CD4-positive, CD25-positive, alpha-beta regulatory T cell (primary cell): ENCODE measurements around the gene TMEM154. TPM values are rescaled to one million over a fixed set of nuclear protein-coding genes. Genes with fewer than 3 reads are reported as not detected.
A peak's percentile ranks its signal among the peaks of the same experiment; 100 is the strongest.

Experiments
- ATAC-seq, 2 donors: fragments of 150-1000 bp; cut with Tn5 transposase; one replicate each; pipeline ENCODE4 v1.10.0; 2021; ENCODE audit warnings: low read depth in 2 of 2, moderate number of reproducible peaks in 2 of 2, moderate library complexity in 1 of 2
- DNase-seq, 3 donors: peaks; one replicate each; pipeline versions ENCODE4 v3.0.0 to v3.0.0-alpha.2; 2012 to 2022; ENCODE audit warnings: mixed read lengths in 1 of 3
- H3K27ac ChIP-seq: one replicate; pipeline ENCODE4 v1.7.0; 2013; ENCODE audit warnings: mild to moderate bottlenecking, low read length; ENCODE audit not compliant: insufficient read depth, poor library complexity, severe bottlenecking
- H3K27me3 ChIP-seq: one replicate; pipeline ENCODE4 v1.7.0; 2013; ENCODE audit warnings: low read length; ENCODE audit not compliant: control insufficient read depth, insufficient read depth
- H3K36me3 ChIP-seq: one replicate; pipeline ENCODE4 v1.7.0; 2013; ENCODE audit warnings: mild to moderate bottlenecking, low read length, moderate library complexity; ENCODE audit not compliant: control insufficient read depth, insufficient read depth
- H3K4me1 ChIP-seq: 2 replicates; pipeline ENCODE4 v1.7.0; 2013; ENCODE audit warnings: mild to moderate bottlenecking, low read length; ENCODE audit not compliant: insufficient read depth, control insufficient read depth, poor library complexity, severe bottlenecking
- H3K4me3 ChIP-seq: one replicate; pipeline ENCODE4 v1.7.0; 2013; ENCODE audit warnings: low read depth, mild to moderate bottlenecking, low read length, moderate library complexity
- H3K9me3 ChIP-seq, 2 experiments: 1 replicate in 1 of 2; 2 replicates in 1 of 2; pipeline ENCODE4 v1.7.0; 2013; ENCODE audit warnings: low read length in 2 of 2, mild to moderate bottlenecking in 1 of 2, moderate library complexity in 1 of 2; ENCODE audit not compliant: control insufficient read depth in 2 of 2
- H3K27ac Mint-ChIP-seq, 3 donors: one replicate each; pipeline ENCODE4 v1.8.0; 2020 to 2022; ENCODE audit warnings: mild to moderate bottlenecking in 3 of 3, mixed read lengths in 3 of 3, moderate library complexity in 2 of 3
- H3K27me3 Mint-ChIP-seq: one replicate; pipeline ENCODE4 v1.8.0; 2022; ENCODE audit warnings: mild to moderate bottlenecking, mixed read lengths
- H3K36me3 Mint-ChIP-seq: one replicate; pipeline ENCODE4 v1.8.0; 2020; ENCODE audit warnings: mixed read lengths
- H3K4me1 Mint-ChIP-seq, 4 donors: one replicate each; pipeline ENCODE4 v1.8.0; 2020 to 2022; ENCODE audit warnings: mixed read lengths in 4 of 4, mild to moderate bottlenecking in 1 of 4
- H3K4me3 Mint-ChIP-seq, 4 donors: one replicate each; pipeline ENCODE4 v1.8.0; 2020 to 2022; ENCODE audit warnings: mild to moderate bottlenecking in 4 of 4, mixed read lengths in 4 of 4, moderate library complexity in 3 of 4
- H3K9me3 Mint-ChIP-seq, 7 donors: one replicate each; pipeline ENCODE4 v1.8.0; 2020 to 2022; ENCODE audit warnings: mixed read lengths in 7 of 7, mild to moderate bottlenecking in 3 of 7, moderate library complexity in 2 of 7
- polyA plus RNA-seq, 4 donors: library from polyadenylated mRNA; unstranded; fragments of 300-500 nt; fragmentation: Illumina TruSeq; gene quantifications; one replicate each; pipeline ENCODE4 v1.2.3, GENCODE V29; 2021
- total RNA-seq: library from RNA; stranded (reverse); gene quantifications from one replicate; pipeline ENCODE4 v1.2.3, GENCODE V29; 2022

Gene TMEM154
- total and polyA plus RNA-seq, 5 donors from 2014 or later: 36.3 to 62.4 (median 55.2) TPM

- peaks cover 3% of the 10 kb centered on the region for H3K36me3 Mint-ChIP-seq
- H3K27me3 Mint-ChIP-seq: peaks cover 4% of the 10 kb centered on the region
- peaks cover 0 to 2% (median 0%) of the 10 kb centered on the region in 7 donors for H3K9me3 Mint-ChIP-seq
- H3K4me3 Mint-ChIP-seq: no peak overlapping the region
- no peak for DNase-seq
- Histone ChIP-seq H3K27ac (no peak overlapping the region), H3K27me3 (no peaks in the 10 kb centered on the region), H3K9me3 (no peaks in the 10 kb centered on the region), H3K36me3 (no peaks in the 10 kb centered on the region), H3K4me1 (no peaks in the 10 kb centered on the region), H3K4me3 (no peak overlapping the region)
- no peak overlapping the region for H3K27ac Mint-ChIP-seq
- no peak for ATAC-seq
- H3K4me1 Mint-ChIP-seq: peaks cover 0 to 4% (median 0%) of the 10 kb centered on the region in 4 donors
Measured at GRCh38 chr4:152618971-152619370, 60.8 kb downstream of the TMEM154 start.

DNA sequence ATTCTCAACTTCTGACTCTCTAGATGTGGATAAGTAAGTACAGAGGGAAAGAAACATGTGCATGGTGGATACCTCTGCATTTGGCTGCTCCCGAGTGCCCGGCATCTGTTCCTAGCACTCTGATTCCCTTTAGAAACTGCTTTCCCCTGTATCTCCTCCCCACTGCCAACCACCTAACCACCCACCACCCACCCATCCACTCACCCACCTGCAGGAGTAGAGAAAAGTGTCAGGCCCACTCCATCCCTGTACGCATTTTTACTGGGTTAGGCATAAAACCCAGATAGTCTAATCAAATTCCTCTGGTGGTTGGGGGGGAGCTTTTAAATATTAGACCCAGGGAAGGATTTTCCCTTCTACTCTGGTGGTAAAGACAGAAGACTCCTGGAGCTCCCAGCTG, 63.0 kb downstream of the TMEM154 start:
- peaks cover 3% of the 10 kb centered on the region for H3K36me3 Mint-ChIP-seq
- no peaks in the 10 kb centered on the region for H3K4me1 ChIP-seq

DNA sequence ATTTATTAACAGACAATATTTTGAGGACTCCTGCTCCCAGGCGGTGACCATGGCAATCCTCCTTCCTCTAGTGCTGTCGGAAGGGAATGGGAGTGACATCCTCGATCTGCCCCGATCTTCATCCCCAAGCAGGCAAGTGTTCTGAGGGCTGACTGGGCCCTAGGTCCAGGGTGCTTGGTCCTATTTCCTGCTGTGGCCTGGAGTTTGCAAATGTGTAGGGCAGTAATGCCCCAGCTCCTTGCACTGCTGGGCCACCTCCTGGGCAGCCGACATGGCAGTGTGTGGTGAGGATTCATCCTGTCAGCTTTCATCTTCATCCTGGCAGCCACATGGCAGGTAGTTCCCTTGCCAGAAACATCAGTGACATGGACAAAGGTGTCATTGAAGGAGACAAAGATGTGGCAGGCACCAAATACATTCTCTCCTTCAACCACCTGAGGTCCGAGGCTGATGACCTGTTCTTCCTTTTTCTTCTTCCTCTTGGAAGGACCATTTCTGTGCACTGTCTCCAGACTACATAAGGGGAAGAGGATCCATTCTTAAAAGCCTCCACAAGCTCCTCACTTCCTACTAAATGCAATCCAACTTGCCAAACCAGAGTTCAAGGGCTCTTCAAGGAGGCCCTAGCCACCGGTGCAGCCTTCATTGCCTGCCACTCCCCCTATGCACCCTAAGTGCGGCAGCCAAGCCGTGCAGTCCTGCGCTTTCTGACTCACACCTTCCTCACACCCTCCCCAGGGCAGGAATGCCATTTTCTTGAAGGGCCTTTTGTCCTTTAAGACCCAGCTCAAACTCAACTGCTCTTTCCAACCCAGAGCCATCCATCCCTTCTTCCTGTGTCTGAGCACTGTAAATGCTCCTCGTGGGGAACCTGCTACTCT, 65.7 kb downstream of the TMEM154 start:
- H3K27ac Mint-ChIP-seq: peak overlapping the region in 1 of 3 donors; percentile 76
- no peaks in the 10 kb centered on the region for H3K36me3 Mint-ChIP-seq
- peaks cover 0 to 6% (median 1%) of the 10 kb centered on the region in 4 donors for H3K4me1 Mint-ChIP-seq

More for the DNA sequence above, 63.0 kb downstream of the TMEM154 start:
- H3K27me3 Mint-ChIP-seq: peaks cover 4% of the 10 kb centered on the region
- H3K4me1 Mint-ChIP-seq: peaks cover 0 to 4% (median 0%) of the 10 kb centered on the region in 4 donors
- H3K27me3 ChIP-seq: no peaks in the 10 kb centered on the region
- no peak overlapping the region for H3K27ac ChIP-seq
- H3K4me3 ChIP-seq: no peak overlapping the region
- no peak for ATAC-seq
- no peak for DNase-seq
- H3K9me3 ChIP-seq: no peaks in the 10 kb centered on the region
- H3K4me3 Mint-ChIP-seq: no peak overlapping the region
- H3K9me3 Mint-ChIP-seq: peaks cover 0 to 2% (median 0%) of the 10 kb centered on the region in 7 donors
- H3K27ac Mint-ChIP-seq: no peak overlapping the region
- no peaks in the 10 kb centered on the region for H3K36me3 ChIP-seq

DNA sequence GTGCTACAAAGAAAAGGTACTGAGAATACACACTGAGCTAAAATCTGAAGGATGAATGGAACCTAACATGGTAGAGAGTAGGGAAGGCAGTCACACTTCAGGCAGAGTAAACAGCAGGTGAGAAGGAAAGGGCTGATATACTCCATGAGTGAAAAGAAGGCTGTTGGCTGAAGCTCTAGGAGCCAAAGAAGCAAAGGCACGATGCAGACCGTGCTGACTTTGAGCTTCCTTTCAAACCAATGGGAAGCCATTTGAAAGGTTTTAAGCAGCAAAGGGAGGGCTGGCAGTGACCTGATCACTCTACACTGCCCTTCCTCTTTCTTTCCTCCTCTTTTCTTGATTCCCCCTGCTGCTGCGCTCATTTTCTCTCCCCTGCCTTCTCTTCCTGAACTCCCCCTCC, 66.4 kb downstream of the TMEM154 start:
- Mint-ChIP-seq H3K4me1 (peaks cover 0 to 6% (median 1%) of the 10 kb centered on the region in 4 donors), H3K27ac (no peak overlapping the region), H3K4me3 (no peak overlapping the region), H3K27me3 (no peaks in the 10 kb centered on the region), H3K36me3 (no peaks in the 10 kb centered on the region), H3K9me3 (peaks cover 0 to 2% (median 0%) of the 10 kb centered on the region in 7 donors)
- no peaks in the 10 kb centered on the region for H3K27me3 ChIP-seq
- DNase-seq (no peak), ATAC-seq (no peak)
- H3K9me3 ChIP-seq: no peaks in the 10 kb centered on the region
- no peak overlapping the region for H3K27ac ChIP-seq
- no peak overlapping the region for H3K4me3 ChIP-seq
- no peaks in the 10 kb centered on the region for H3K36me3 ChIP-seq
- H3K4me1 ChIP-seq: no peaks in the 10 kb centered on the region

More for the DNA sequence above, 65.7 kb downstream of the TMEM154 start:
- DNase-seq: no peak
- Histone ChIP-seq H3K9me3 (no peaks in the 10 kb centered on the region), H3K4me1 (no peaks in the 10 kb centered on the region), H3K4me3 (no peak overlapping the region), H3K27ac (no peak overlapping the region), H3K27me3 (no peaks in the 10 kb centered on the region), H3K36me3 (no peaks in the 10 kb centered on the region)
- peaks cover 0 to 2% (median 0%) of the 10 kb centered on the region in 7 donors for H3K9me3 Mint-ChIP-seq
- no peaks in the 10 kb centered on the region for H3K27me3 Mint-ChIP-seq
- no peak overlapping the region for H3K4me3 Mint-ChIP-seq
- no peak for ATAC-seq

GRCh38 chr4:152610131-152610530, 69.7 kb downstream of the TMEM154 start:
- Mint-ChIP-seq H3K27me3 (no peaks in the 10 kb centered on the region), H3K36me3 (no peaks in the 10 kb centered on the region), H3K4me1 (peaks cover 0 to 23% (median 12%) of the 10 kb centered on the region in 4 donors), H3K9me3 (peaks cover 0 to 2% (median 0%) of the 10 kb centered on the region in 7 donors), H3K27ac (no peak overlapping the region), H3K4me3 (no peak overlapping the region)
- Histone ChIP-seq H3K27ac (no peak overlapping the region), H3K27me3 (no peaks in the 10 kb centered on the region), H3K36me3 (no peaks in the 10 kb centered on the region), H3K4me3 (no peak overlapping the region), H3K9me3 (no peaks in the 10 kb centered on the region), H3K4me1 (peaks cover 10% of the 10 kb centered on the region)
- ATAC-seq (no peak), DNase-seq (no peak)

DNA sequence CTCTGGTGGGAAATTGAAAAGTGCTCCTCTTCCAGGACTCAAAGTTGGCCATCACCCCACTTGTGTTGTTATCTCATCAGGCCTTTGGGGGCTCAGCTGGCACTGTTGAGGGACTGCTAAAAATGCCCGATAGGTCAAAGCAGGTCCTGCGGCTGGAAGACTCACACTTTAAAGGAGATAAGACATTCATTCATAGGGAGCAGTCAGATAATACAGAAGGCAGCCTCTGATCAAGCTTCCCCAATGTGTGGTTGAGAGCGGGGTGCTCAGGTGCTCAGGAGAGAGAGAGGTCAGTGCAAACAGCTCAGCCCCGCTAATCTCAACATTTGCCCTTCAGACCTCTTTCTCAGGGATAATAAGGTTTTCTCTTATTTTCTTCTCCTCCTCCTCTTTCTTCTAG, 70.3 kb downstream of the TMEM154 start:
- no peaks in the 10 kb centered on the region for H3K27me3 ChIP-seq
- Mint-ChIP-seq H3K9me3 (peaks cover 0 to 2% (median 0%) of the 10 kb centered on the region in 7 donors), H3K27me3 (no peaks in the 10 kb centered on the region), H3K27ac (no peak overlapping the region), H3K36me3 (no peaks in the 10 kb centered on the region), H3K4me1 (peaks cover 0 to 23% (median 12%) of the 10 kb centered on the region in 4 donors), H3K4me3 (no peak overlapping the region)
- H3K4me3 ChIP-seq: no peak overlapping the region
- ATAC-seq (no peak), DNase-seq (no peak)
- no peak overlapping the region for H3K27ac ChIP-seq
- no peaks in the 10 kb centered on the region for H3K9me3 ChIP-seq
- H3K4me1 ChIP-seq: peaks cover 10% of the 10 kb centered on the region
- H3K36me3 ChIP-seq: no peaks in the 10 kb centered on the region

GRCh38 chr4:152607178-152607577, 72.6 kb downstream of the TMEM154 start:
- Histone ChIP-seq H3K4me3 (peak overlapping the region; percentile 24), H3K4me1 (peaks cover 10% of the 10 kb centered on the region), H3K36me3 (no peaks in the 10 kb centered on the region), H3K27me3 (no peaks in the 10 kb centered on the region), H3K27ac (peak overlapping the region; percentile 18), H3K9me3 (no peaks in the 10 kb centered on the region)
- H3K9me3 Mint-ChIP-seq: no peaks in the 10 kb centered on the region
- peak overlapping the region in 2 of 4 donors; percentile 4 to 38 for H3K4me3 Mint-ChIP-seq
- H3K36me3 Mint-ChIP-seq: no peaks in the 10 kb centered on the region
- ATAC-seq (no peak), DNase-seq (no peak)
- H3K4me1 Mint-ChIP-seq: peaks cover 0 to 23% (median 12%) of the 10 kb centered on the region in 4 donors
- peak overlapping the region; percentile 81 to 89 (median 87) for H3K27ac Mint-ChIP-seq
- no peaks in the 10 kb centered on the region for H3K27me3 Mint-ChIP-seq
